ENCODE results near the gene SYCP2. TPM values are rescaled to one million over a fixed set of nuclear protein-coding genes. Genes with fewer than 3 reads are reported as not detected.

SYCP2 gene
- total RNA-seq, 2 donors from 2014 or later: 2.5 to 6.7 TPM

DNA sequence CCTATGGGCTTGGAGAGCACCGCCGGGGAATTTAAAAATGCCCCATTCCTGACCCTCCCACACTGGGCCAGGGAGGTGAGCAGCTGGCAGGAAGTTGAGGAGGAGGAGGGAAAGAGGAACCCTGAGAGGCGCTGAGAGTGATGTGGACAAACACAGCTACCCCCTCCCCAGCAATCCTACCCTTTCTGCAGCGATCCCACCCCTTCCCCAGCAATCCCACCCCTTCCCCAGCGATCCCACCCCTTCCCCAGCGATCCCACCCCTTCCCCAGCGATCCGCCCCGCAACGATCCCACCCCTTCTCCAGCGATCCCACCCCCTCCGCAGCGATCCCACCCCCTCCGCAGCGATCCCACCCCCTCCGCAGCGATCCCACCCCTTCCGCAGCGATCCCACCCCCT is 111.6 kb downstream of the SYCP2 start:
- ATAC-seq (replicated peaks): no peak
- Mint-ChIP-seq H3K36me3 (ENCODE audit: low read depth) (no peaks in the 10 kb centered on the region), H3K9me3 (no peaks in the 10 kb centered on the region), H3K27me3 (peaks cover 8% of the 10 kb centered on the region), H3K4me3 (no peak overlapping the region), H3K4me1 (no peaks in the 10 kb centered on the region), H3K27ac (no peak overlapping the region)

- no peaks in the 10 kb centered on the region for H3K4me1 Mint-ChIP-seq
- no peaks in the 10 kb centered on the region for H3K36me3 Mint-ChIP-seq (ENCODE audit: low read depth)
- H3K27ac Mint-ChIP-seq: no peak overlapping the region
- H3K9me3 Mint-ChIP-seq: no peaks in the 10 kb centered on the region
- no peak overlapping the region for H3K4me3 Mint-ChIP-seq
- no peak for ATAC-seq (replicated peaks)
- H3K27me3 Mint-ChIP-seq: peaks cover 9% of the 10 kb centered on the region
Observed at GRCh38 chr20:59821201-59821600, 112.2 kb downstream of the SYCP2 start.

- H3K9me3 Mint-ChIP-seq: no peaks in the 10 kb centered on the region
- H3K4me1 Mint-ChIP-seq: no peaks in the 10 kb centered on the region
- no peaks in the 10 kb centered on the region for H3K36me3 Mint-ChIP-seq (ENCODE audit: low read depth)
- H3K27ac Mint-ChIP-seq: no peak overlapping the region
- no peak for ATAC-seq (replicated peaks)
- H3K4me3 Mint-ChIP-seq: no peak overlapping the region
- H3K27me3 Mint-ChIP-seq: peaks cover 9% of the 10 kb centered on the region
Observed at GRCh38 chr20:59820204-59821041, 113.0 kb downstream of the SYCP2 start.

DNA sequence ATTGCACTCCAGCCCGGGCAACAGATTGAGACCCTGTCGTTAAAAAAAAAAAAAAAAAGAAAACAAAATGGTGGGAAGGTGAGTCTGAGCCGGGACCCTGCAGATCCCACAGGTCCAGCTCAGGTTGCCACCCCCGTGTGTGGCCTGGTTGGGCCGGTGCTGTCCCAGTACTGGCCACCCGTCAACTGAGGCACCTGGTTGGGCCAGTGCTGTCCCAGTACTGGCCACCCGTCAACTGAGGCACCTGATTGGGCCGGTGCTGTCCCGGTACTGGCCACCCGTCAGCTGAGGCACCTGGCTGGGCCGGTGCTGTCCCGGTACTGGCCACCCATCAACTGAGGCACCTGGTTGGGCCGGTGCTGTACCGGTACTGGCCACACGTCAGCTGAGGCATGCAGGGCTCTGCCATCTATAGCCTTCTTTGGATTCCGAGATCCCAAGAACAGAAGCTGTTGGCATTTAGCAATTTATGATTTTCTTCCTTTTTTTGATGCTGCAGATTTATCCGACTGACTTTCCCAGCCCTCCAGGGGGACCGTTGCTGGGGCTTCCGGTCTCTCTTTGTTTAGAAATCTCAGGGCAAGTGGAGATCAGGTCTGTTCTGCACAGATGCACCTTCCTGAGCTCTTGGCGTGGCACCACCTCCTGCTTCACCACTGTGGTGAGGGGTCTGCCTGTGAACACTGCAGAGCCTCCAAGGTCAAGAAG is 113.8 kb downstream of the SYCP2 start:
- H3K4me1 Mint-ChIP-seq: no peaks in the 10 kb centered on the region
- no peak for ATAC-seq (replicated peaks)

DNA sequence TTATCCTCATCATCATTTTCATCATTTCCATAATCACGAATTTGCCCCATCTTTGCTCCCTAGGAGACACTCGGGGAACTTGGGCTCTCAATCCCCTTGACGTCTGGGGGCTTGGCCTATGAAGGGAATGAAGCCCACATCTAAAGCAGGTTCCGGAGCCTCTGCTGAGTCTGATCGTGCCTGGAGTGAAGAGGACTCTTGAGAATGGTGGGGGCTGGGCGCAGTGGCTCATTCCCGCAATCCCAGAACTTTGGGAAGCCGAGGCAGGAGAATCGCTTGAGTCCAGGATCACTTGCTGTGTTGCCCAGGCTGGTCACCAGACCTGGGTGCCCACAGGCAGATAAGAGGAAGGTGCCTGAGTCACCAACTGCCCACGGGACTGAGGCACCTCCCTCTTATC is 114.5 kb downstream of the SYCP2 start:
- ATAC-seq (replicated peaks): no peak
- H3K27me3 Mint-ChIP-seq: peaks cover 9% of the 10 kb centered on the region
- H3K4me1 Mint-ChIP-seq: no peaks in the 10 kb centered on the region
- no peaks in the 10 kb centered on the region for H3K9me3 Mint-ChIP-seq
- no peaks in the 10 kb centered on the region for H3K36me3 Mint-ChIP-seq (ENCODE audit: low read depth)
- H3K27ac Mint-ChIP-seq: no peak overlapping the region
- no peak overlapping the region for H3K4me3 Mint-ChIP-seq

More for the DNA sequence above, 113.8 kb downstream of the SYCP2 start:
- Mint-ChIP-seq H3K4me3 (no peak overlapping the region), H3K27me3 (peaks cover 9% of the 10 kb centered on the region), H3K36me3 (ENCODE audit: low read depth) (no peaks in the 10 kb centered on the region), H3K9me3 (no peaks in the 10 kb centered on the region), H3K27ac (no peak overlapping the region)

GRCh38 chr20:59817846-59818615 is 115.4 kb downstream of the SYCP2 start:
- H3K9me3 Mint-ChIP-seq: no peaks in the 10 kb centered on the region
- ATAC-seq (replicated peaks): no peak
- no peak overlapping the region for H3K4me3 Mint-ChIP-seq
- peaks cover 9% of the 10 kb centered on the region for H3K27me3 Mint-ChIP-seq
- no peaks in the 10 kb centered on the region for H3K4me1 Mint-ChIP-seq
- H3K27ac Mint-ChIP-seq: no peak overlapping the region
- no peaks in the 10 kb centered on the region for H3K36me3 Mint-ChIP-seq (ENCODE audit: low read depth)

GRCh38 chr20:59817406-59817805 is 116.0 kb downstream of the SYCP2 start:
- Mint-ChIP-seq H3K4me3 (no peak overlapping the region), H3K9me3 (no peaks in the 10 kb centered on the region), H3K36me3 (ENCODE audit: low read depth) (no peaks in the 10 kb centered on the region), H3K4me1 (no peaks in the 10 kb centered on the region), H3K27ac (no peak overlapping the region), H3K27me3 (peaks cover 9% of the 10 kb centered on the region)
- no peak for ATAC-seq (replicated peaks)

DNA sequence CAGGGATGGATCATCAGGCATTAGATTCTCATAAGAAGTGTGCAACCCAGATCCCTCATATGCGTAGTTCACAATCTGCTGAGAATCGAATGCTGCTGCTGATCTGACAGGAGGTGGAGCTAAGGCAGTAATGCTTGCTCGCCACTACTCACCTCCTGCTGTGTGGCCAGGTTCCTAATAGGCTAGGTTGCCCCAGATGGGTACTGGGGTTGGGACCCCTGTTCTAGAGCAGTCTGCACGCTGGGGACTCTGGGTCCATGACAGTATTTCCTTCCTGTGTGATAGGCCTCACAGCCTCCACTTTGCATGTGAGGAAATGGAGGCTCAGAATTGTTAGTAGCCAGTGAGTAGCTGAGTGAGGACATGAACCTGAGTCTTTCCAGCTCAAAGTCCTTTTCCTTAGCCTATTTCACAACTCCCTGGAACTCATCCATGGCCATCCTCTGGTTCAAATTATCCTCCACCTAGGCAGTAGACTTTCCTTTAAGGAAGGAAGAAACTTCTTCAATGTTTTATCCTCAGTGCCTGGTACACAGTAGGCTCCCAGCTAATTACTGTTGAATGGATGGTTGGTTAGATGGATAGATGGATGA is 117.2 kb downstream of the SYCP2 start:
- no peak for ATAC-seq (replicated peaks)

GRCh38 chr20:59814840-59815340 is 118.5 kb downstream of the SYCP2 start:
- H3K4me1 Mint-ChIP-seq: no peaks in the 10 kb centered on the region
- ATAC-seq (replicated peaks): no peak

More for the DNA sequence above, 117.2 kb downstream of the SYCP2 start:
- Mint-ChIP-seq H3K4me3 (no peak overlapping the region), H3K27ac (no peak overlapping the region), H3K9me3 (no peaks in the 10 kb centered on the region), H3K4me1 (no peaks in the 10 kb centered on the region), H3K36me3 (ENCODE audit: low read depth) (no peaks in the 10 kb centered on the region), H3K27me3 (peaks cover 4% of the 10 kb centered on the region)

DNA sequence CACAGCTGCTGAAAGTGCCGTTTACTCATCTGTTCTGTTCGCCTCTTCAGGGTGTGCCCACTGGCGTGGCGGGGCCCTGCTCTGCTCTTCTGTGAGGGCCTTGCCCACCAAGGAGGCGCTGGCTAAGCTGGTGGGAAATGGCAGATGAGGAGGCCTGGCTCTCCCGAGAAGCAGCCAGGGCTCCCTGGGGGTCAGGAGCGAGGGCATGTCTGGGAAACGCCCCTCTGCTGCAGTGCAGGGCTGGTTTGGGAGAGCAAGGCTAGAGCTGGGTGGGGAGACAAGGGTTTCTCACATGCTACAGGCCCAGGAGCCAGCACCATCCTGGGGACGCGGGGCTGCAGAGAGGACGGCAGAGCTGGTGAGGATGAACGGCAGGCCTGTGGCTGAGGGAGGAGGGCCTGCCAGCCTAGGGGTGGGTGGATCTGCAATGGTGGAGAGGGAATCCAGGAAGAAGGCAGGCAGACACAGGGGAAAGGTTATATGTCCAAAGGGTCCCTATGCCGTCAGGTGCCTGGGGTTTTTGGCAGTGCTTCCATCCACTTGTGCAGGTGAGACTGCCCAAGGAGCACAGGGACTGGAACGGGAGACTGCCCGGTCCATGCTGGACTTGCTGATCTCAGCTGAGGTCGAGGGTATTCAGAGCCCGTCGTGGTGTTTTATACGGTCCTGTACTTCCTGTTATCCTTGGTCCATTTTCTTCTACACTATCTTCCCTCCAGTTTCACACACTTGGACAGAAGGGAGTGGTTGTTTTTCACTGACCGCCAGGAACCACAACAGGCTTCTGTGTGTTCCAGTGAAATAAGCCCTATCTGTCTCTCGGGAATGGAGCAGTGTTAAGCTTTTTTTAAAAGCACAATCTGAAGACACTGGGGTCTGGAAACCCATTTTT is 119.2 kb downstream of the SYCP2 start:
- Mint-ChIP-seq H3K36me3 (ENCODE audit: low read depth) (no peaks in the 10 kb centered on the region), H3K27me3 (peaks cover 4% of the 10 kb centered on the region), H3K4me3 (no peak overlapping the region), H3K4me1 (no peaks in the 10 kb centered on the region), H3K9me3 (no peaks in the 10 kb centered on the region), H3K27ac (no peak overlapping the region)
- ATAC-seq (replicated peaks): no peak

More at GRCh38 chr20:59814840-59815340, 118.5 kb downstream of the SYCP2 start:
- Mint-ChIP-seq H3K27ac (no peak overlapping the region), H3K36me3 (ENCODE audit: low read depth) (no peaks in the 10 kb centered on the region), H3K4me3 (no peak overlapping the region), H3K27me3 (peaks cover 4% of the 10 kb centered on the region), H3K9me3 (no peaks in the 10 kb centered on the region)

Other genes starting within 250 kb of the SYCP2 start
- 1 to 10 TPM; 5.3 to 5.9 TPM for gene PPP1R3D, start 6.7 kb upstream of the SYCP2 start, total RNA-seq
- 10 to 100 TPM; 16.6 to 20.9 TPM for gene FAM217B, start 6.8 kb upstream of the SYCP2 start, total RNA-seq
- gene CDH26, start 24.8 kb upstream of the SYCP2 start, total RNA-seq: 1 to 10 TPM in 1 of 2 donors, under 1 TPM in 1; 0.56 to 2.6 TPM

Measured in activated T-helper 17 cell treated with anti-CD3 and anti-CD28 coated beads, Interleukin-2, amount 50 U/mL, for 72 hours (primary cell).